HG03196 (cell line): ENCODE results near the gene IP6K3.

Experiments used
- ATAC-seq: cut with Tn5 transposase; IDR thresholded peaks from one replicate; pipeline ENCODE4 v1.9.1; 2021; ENCODE audit not compliant: unreplicated experiment

IP6K3 gene

GRCh38 chr6:33709605-33710295 lies 37.0 kb downstream of the IP6K3 start:
- no peak for ATAC-seq

DNA sequence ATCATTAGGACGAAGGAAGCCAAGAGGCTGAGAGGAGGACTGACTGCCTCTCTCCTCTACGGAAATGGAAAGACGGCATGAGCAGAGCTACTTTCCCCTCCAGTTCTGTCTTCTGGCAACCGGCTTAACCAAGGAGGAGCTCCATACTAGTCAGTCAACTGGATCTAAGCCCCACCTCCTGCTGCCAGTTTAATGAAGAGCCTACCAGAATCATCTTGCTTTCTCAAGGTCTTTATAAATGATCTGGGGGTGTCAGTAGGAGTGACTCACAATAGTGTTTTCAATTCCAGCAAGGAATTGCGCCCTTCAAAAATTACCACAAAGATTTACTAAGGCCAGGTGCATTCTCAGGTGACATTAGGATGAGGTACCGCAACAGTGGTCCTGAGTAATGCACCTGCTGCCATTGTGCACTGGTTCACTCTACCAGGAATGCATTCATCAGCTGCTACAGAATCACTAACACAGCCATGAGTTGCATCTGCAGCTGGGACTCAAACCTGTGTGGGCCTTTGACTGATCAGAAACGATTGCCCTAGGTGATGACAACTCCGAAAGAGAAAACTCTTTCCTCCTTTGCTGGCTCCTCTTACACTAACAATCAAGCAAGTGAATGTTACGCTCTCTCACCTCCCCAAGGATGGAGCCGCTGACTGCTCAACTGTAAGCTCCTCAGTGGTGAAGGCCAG lies 38.0 kb downstream of the IP6K3 start:
- no peak for ATAC-seq

GRCh38 chr6:33707771-33708170 lies 38.9 kb downstream of the IP6K3 start:
- ATAC-seq: no peak

DNA sequence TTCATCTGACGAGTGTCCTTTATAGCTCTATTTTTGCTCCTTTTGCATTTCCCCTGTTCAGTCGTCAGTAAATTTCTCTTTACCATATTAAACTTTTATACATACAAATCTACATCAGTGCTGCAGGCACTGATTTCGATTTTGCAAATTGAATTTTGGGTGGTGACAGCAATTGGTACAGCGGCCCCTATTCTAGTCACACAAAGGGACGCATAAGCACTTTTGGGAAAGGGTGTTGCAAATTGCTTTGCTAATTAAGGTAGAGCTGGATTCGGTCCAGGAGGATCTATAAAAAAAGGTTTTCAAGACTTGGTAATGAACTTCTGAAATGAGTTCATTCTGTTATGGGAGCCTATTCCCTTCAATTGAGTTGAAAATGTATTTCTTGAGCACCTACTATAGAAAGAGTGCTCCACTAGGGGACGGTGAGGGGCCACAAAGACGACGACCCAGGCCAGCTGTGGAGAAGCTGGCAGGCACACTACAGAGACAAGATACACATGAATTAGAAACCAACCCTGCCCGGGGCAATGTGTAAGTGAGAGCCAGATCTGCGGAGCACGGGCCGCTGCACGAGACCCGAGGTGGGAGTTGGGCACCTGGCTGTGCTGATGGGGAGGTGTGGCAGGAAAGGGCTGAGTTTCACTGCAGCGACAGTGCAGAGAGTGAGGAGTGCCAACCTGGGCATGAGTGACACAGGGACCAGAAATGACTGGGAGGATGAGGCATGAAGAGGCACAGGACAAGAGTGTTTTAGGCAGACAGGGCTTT lies 40.6 kb downstream of the IP6K3 start:
- no peak for ATAC-seq

- no peak for ATAC-seq
Observed at GRCh38 chr6:33705268-33705885, 41.3 kb downstream of the IP6K3 start.

GRCh38 chr6:33704215-33705066 lies 42.3 kb downstream of the IP6K3 start:
- ATAC-seq: no peak

DNA sequence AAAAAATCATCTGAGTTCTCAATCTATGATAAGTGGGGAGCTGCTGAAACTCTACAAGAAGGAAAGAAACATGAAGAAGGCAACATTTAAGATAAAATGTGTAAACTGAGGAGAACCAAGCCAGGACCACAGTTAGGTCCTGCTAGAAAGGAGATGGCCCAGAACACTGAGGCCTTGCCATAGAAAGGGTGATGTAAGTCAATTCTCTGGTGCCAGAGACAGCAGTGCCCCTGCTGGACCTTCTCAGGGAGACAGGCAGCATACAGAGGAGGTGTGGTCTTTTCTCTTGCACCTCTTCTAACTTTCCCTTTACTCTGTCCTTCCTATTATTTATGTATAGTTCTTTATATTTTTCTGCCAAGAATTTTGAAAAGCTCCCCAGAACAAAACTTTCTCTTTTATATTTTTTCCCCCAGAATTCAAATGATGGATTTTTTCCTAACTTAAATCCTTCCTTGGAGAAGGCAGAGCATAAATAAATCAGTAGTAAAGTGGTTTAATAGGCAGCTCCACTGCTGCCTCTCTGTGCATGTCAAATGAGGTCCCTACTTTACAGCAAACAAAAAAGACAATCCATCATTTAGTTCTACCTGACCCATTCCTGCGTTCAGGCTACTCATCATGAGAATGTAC lies 44.2 kb downstream of the IP6K3 start:
- no peak for ATAC-seq

GRCh38 chr6:33700391-33701050 lies 46.2 kb downstream of the IP6K3 start:
- no peak for ATAC-seq

DNA sequence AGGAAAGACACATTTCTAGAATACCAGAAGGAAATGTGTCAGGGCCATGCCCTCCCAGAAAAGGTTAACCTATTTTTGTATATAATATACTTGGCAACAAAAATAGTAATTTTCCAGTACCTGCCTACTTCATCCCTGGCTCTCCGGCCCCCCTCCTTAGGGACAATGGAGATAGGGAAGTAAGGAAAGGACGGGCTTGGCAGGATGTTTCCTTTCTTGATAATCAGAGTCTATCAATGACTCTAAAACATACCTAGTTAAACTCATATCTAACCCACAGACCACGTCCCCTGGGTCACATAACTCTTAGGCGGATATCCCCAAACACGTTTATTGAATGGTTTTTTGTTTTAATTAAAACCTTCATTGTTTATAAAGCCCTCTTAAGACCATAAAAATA lies 47.0 kb downstream of the IP6K3 start:
- ATAC-seq: no peak

DNA sequence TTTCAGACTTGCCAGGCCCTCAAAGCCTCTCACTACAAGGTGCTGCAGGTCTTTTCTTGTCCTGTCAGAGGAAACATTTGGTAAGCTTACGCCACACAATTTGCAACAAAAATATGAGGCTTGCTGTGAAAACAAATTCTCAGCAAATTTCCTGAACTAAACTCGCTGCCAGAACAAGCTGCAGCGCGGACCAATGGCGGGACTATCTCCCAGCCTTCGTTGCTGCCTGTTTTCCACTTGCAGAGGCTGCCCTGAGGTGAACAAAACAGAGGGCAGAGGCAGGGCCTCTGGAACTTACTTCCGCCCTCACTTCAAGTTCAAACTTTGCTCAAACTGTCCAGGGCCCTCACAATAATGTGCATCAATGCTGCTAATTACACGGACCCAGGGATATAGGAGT lies 47.6 kb downstream of the IP6K3 start:
- ATAC-seq: no peak

DNA sequence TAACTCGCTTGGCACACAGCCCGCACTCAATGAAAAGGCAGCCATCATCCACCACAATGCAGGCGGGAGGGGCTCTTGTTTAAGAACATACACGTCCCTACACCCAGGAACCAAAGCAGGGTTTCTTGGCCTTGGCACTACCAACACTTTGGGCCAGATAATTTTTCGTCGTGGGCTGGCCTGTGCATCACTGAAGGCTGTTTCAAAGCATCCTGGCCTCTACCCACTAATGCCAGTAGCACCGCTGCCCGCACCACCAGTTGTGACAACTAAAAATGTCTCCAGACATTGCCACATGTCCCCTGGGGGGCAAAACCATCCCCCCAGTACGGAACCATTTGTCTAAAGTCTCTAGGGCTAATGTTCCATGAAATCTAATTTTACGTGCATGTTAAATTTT lies 48.2 kb downstream of the IP6K3 start:
- no peak for ATAC-seq

- ATAC-seq: no peak
Observed at GRCh38 chr6:33697845-33698244, 48.9 kb downstream of the IP6K3 start.

DNA sequence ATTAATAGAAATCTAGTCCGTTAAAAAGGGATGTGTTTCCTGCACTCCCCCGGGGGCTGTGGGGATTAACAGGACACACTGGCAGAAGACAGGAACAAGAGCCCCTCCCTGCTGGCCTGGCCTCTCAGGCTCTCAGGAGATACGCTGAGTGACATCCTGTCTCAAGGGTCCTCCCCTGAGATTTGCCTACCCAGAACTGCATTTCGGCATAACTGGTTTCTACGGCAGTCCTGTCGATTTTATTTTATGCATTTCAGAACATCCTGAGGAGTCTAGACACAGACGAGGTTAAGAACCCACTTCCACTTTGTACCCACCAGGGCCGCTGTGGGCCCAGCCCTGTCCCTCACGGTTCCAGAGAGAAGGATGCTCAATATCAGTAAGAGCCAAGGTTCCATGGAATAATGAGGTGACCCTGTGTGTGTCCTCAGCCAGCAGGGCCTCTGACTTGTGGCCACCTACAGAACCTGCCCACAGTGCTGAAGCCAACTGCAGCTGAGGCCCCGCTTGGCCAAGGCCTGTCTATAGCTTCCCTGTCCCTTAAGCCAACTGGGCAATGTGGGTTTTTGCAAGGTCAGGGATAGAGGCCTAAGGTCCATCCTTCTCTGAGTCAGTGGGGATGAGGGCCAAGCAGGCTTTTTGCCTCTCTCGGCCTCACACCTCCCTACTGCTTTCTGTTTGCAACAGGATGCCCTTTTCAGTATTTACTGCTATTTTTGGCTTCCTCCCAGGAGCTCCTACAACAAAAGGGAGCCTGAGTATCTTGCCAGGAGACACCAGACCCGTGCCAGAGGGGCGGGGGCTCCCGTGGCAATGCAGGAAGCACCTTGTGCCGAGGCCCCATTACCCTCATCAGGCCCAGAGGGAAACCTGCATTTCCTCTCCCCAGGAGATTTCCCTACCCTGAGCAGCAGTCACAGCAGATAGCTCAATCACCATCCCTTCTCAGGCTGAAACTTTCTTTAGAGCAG lies 49.9 kb downstream of the IP6K3 start:
- no peak for ATAC-seq

DNA sequence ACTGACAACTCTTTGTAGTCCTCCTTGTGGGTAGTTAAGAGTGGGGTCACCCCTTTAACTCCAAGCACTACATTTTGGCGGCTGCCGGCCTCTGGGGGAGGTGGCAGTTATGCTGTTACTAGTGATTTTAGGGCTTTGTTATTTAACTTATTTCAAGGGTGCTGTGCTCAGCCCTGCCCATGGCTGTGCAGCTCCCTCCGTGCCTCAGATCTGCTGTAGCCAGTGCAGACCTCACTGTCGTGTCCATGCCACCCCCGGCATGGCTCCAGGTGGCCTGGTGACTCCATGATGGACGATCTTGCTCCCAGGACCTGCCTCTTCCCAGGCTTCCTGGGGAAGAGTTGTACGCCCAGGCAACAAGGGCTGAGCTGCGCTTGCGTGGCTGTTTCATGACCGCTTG lies 50.6 kb downstream of the IP6K3 start:
- ATAC-seq: no peak

- no peak for ATAC-seq
Observed at GRCh38 chr6:33695451-33695887, 51.2 kb downstream of the IP6K3 start.

GRCh38 chr6:33694977-33695376 lies 51.7 kb downstream of the IP6K3 start:
- ATAC-seq: no peak

DNA sequence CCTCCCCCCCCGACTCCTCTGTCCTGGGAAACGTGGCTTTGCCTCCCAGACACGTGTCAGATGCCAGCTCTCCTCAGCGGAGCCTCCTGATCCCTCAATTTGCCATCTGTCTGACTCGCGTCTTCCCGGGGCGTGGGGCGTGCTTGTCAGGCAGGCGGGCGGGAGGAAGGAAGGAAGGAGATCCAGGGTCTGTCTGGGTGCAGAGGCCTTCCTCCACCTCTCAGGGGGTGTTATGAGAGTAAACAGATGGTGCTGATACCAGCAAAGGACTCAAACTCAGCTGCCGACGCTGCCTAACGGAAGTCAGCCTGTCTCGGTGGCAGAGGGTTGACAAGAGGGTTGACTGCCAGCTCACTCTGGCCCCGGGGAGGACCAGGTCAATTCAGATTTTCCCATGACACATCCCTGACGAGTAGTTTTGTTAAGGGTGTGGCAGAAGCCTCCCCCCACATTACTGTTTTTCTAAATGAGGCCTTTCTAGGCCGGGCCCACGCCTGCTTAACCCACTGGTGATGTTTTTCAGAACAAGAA lies 52.2 kb downstream of the IP6K3 start:
- ATAC-seq: no peak
